Panc1 (cell line): ENCODE results near the gene FBXL17. TPM values are rescaled to one million over a fixed set of nuclear protein-coding genes. Genes with fewer than 3 reads are reported as not detected.

ENCODE experiments used
- ATAC-seq: fragments of 200-7000 bp; cut with Tn5 transposase; 2 replicates; pipeline ENCODE4 v1.9.1; 2020; ENCODE audit warnings: mild to moderate bottlenecking, moderate library complexity
- BruUV-seq: library from RNA; stranded (reverse); fragments of 400-500 nt; replicated peaks from 2 replicates; lab custom pipeline; 2021; lab: Mats Ljungman, UMichigan
- CTCF ChIA-PET: fragments of 300-600 bp; sonication (Branson Sonifier 250); formaldehyde crosslinking; loops from one replicate; lab custom pipeline; 2022; ENCODE audit warnings: antibody characterized with exemption; lab: Charles Lee
- POLR2A ChIA-PET: fragments of 300-600 bp; sonication (Branson Sonifier 250); formaldehyde crosslinking; loops from one replicate; lab custom pipeline; 2022; ENCODE audit warnings: antibody characterized with exemption; lab: Charles Lee
- DNase-seq: peaks from one replicate; pipeline ENCODE4 v3.0.0-alpha.2; 2010; ENCODE audit warnings: low read depth, low spot score
- H3K27ac ChIP-seq: 2 replicates; pipeline ENCODE4 v1.5.1; 2011; ENCODE audit warnings: mild to moderate bottlenecking, low read length, inconsistent platforms
- H3K27me3 ChIP-seq: fragments of 200-500 bp; sonication (Bioruptor generic); 2 replicates; pipeline ENCODE4 v1.6.0; 2014; ENCODE audit warnings: low read length, inconsistent platforms; ENCODE audit not compliant: control insufficient read depth, insufficient read depth
- H3K36me3 ChIP-seq: fragments of 200-500 bp; sonication (Bioruptor generic); 2 replicates; pipeline ENCODE4 v1.5.1; 2014; ENCODE audit warnings: inconsistent platforms, mild to moderate bottlenecking, low read length, moderate library complexity; ENCODE audit not compliant: control insufficient read depth, insufficient read depth
- H3K4me1 ChIP-seq: 2 replicates; pipeline ENCODE4 v1.5.1; 2011; ENCODE audit warnings: inconsistent platforms, mild to moderate bottlenecking, low read length, moderate library complexity; ENCODE audit not compliant: control insufficient read depth, insufficient read depth
- H3K4me3 ChIP-seq, 2 experiments: 2 replicates each; pipeline ENCODE4 v1.5.1; 2011 to 2012; ENCODE audit warnings: low read depth in 2 of 2, low read length in 2 of 2, mild to moderate bottlenecking in 2 of 2, inconsistent platforms in 1 of 2, moderate library complexity in 1 of 2
- H3K9me3 ChIP-seq: fragments of 200-500 bp; sonication (Bioruptor generic); 2 replicates; pipeline ENCODE4 v1.5.1; 2014; ENCODE audit warnings: low read depth, mild to moderate bottlenecking, inconsistent platforms, low read length, moderate library complexity; ENCODE audit not compliant: control insufficient read depth, insufficient read depth
- POLR2AphosphoS5 ChIP-seq: IDR thresholded peaks from 2 replicates; pipeline ENCODE4 v1.6.1; 2012; ENCODE audit warnings: mild to moderate bottlenecking, low read depth, low read length, moderate library complexity
- SIN3A ChIP-seq: IDR thresholded peaks from 2 replicates; pipeline ENCODE4 v1.6.1; 2012; ENCODE audit warnings: low read depth, mild to moderate bottlenecking, low read length, moderate library complexity, borderline replicate concordance; ENCODE audit not compliant: insufficient read depth
- TCF7L2 ChIP-seq: IDR thresholded peaks from 2 replicates; pipeline ENCODE4 v1.6.1; 2011; ENCODE audit warnings: mild to moderate bottlenecking, low read depth, low read length, inconsistent platforms
- in situ Hi-C: cut with HindIII; loops from 2 replicates; pipeline ENCODE4 v1.10.0; 2016; ENCODE audit warnings: low sequenced_read_pairs, low pct_unique_long_range_greater_than_20kb
- intact Hi-C: fragments of 100-400 bp; cut with micrococcal nuclease; formaldehyde crosslinking; loops from one replicate; pipeline ENCODE4 v1.10.0; 2022; ENCODE audit not compliant: unreplicated experiment
- total RNA-seq: library from RNA; stranded (reverse); gene quantifications from one replicate; pipeline ENCODE4 v1.2.1, GENCODE V29; 2021; ENCODE audit not compliant: unreplicated experiment
- TF ChIP-seq, protein P1 (sequence below), 2 experiments: IDR thresholded peaks; 2 replicates each; pipeline ENCODE4 v1.6.1; 2011 to 2012; ENCODE audit warnings: low read depth in 2 of 2, control low read depth in 1 of 2, low read length in 1 of 2, mild to moderate bottlenecking in 1 of 2, moderate library complexity in 1 of 2; ENCODE audit not compliant: insufficient read depth in 1 of 2
- TF ChIP-seq, protein P2 (sequence below): fragments of 450-650 bp; IDR thresholded peaks from 2 replicates; pipeline ENCODE4 v1.5.1; 2017; ENCODE audit warnings: mild to moderate bottlenecking

The FBXL17 gene
- total RNA-seq, 1 experiment from 2014 or later = 17.4 TPM

- DNase-seq (no peak), ATAC-seq (no peak)
- Histone ChIP-seq H3K9me3 (no peaks in the 10 kb centered on the region), H3K4me3 (no peak overlapping the region), H3K27me3 (no peaks in the 10 kb centered on the region), H3K4me1 (no peaks in the 10 kb centered on the region), H3K27ac (no peak overlapping the region), H3K36me3 (no peaks in the 10 kb centered on the region)
- ChIA-PET CTCF (no interaction called here), POLR2A (no interaction called here)
- in situ Hi-C loops (no loop called here), intact Hi-C loops (no loop called here)
- TF ChIP-seq POLR2AphosphoS5 = no peak
- TF ChIP-seq, protein P1, sequence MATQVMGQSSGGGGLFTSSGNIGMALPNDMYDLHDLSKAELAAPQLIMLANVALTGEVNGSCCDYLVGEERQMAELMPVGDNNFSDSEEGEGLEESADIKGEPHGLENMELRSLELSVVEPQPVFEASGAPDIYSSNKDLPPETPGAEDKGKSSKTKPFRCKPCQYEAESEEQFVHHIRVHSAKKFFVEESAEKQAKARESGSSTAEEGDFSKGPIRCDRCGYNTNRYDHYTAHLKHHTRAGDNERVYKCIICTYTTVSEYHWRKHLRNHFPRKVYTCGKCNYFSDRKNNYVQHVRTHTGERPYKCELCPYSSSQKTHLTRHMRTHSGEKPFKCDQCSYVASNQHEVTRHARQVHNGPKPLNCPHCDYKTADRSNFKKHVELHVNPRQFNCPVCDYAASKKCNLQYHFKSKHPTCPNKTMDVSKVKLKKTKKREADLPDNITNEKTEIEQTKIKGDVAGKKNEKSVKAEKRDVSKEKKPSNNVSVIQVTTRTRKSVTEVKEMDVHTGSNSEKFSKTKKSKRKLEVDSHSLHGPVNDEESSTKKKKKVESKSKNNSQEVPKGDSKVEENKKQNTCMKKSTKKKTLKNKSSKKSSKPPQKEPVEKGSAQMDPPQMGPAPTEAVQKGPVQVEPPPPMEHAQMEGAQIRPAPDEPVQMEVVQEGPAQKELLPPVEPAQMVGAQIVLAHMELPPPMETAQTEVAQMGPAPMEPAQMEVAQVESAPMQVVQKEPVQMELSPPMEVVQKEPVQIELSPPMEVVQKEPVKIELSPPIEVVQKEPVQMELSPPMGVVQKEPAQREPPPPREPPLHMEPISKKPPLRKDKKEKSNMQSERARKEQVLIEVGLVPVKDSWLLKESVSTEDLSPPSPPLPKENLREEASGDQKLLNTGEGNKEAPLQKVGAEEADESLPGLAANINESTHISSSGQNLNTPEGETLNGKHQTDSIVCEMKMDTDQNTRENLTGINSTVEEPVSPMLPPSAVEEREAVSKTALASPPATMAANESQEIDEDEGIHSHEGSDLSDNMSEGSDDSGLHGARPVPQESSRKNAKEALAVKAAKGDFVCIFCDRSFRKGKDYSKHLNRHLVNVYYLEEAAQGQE (IDR thresholded peaks at IDR 0.05; ENCODE audit: insufficient read depth in 1 of 2, low read depth in 2 of 2, low read length in 1 of 2) = no peak
- TF ChIP-seq, protein P2, sequence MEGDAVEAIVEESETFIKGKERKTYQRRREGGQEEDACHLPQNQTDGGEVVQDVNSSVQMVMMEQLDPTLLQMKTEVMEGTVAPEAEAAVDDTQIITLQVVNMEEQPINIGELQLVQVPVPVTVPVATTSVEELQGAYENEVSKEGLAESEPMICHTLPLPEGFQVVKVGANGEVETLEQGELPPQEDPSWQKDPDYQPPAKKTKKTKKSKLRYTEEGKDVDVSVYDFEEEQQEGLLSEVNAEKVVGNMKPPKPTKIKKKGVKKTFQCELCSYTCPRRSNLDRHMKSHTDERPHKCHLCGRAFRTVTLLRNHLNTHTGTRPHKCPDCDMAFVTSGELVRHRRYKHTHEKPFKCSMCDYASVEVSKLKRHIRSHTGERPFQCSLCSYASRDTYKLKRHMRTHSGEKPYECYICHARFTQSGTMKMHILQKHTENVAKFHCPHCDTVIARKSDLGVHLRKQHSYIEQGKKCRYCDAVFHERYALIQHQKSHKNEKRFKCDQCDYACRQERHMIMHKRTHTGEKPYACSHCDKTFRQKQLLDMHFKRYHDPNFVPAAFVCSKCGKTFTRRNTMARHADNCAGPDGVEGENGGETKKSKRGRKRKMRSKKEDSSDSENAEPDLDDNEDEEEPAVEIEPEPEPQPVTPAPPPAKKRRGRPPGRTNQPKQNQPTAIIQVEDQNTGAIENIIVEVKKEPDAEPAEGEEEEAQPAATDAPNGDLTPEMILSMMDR = no peak
- BruUV-seq = no TSS peak
Observed at GRCh38 chr5:108024986-108025385, 356.9 kb downstream of the FBXL17 start.

- H3K4me1 ChIP-seq = no peaks in the 10 kb centered on the region
Observed at GRCh38 chr5:108016101-108016500, 365.8 kb downstream of the FBXL17 start.

More at GRCh38 chr5:108016101-108016500, 365.8 kb downstream of the FBXL17 start:
- ATAC-seq (no peak), DNase-seq (no peak)
- BruUV-seq = no TSS peak
- Histone ChIP-seq H3K36me3 (no peaks in the 10 kb centered on the region), H3K9me3 (no peaks in the 10 kb centered on the region), H3K27ac (no peak overlapping the region), H3K27me3 (no peaks in the 10 kb centered on the region), H3K4me3 (no peak overlapping the region)
- TF ChIP-seq, protein P2 = no peak
- TF ChIP-seq SIN3A = no peak
- TF ChIP-seq, protein P1 (IDR thresholded peaks at IDR 0.05; ENCODE audit: insufficient read depth in 1 of 2, low read depth in 2 of 2, low read length in 1 of 2) = no peak
- TF ChIP-seq TCF7L2 = no peak
- no peak for TF ChIP-seq POLR2AphosphoS5
- intact Hi-C loops (no loop called here), in situ Hi-C loops (no loop called here)
- ChIA-PET CTCF (no interaction called here), POLR2A (no interaction called here)
